Measurements from ENCODE around the gene CD79B.
"Not testable (repeated sequence)": the region's sequence is repeated elsewhere in the genome, so short reads cannot be mapped to it uniquely, and the experiment has no call there.

CD79B gene

GRCh38 chr17:63909586-63909985 lies 22.5 kb downstream of the CD79B start:
- not testable (repeated sequence) for DNase-seq

GRCh38 chr17:63907161-63907778 lies 24.9 kb downstream of the CD79B start:
- DNase-seq, result not testable (repeated sequence)

- not testable (repeated sequence) for DNase-seq
These were observed 27.3 kb downstream of the CD79B start for GRCh38 chr17:63904796-63905195.

GRCh38 chr17:63903787-63904201 lies 28.3 kb downstream of the CD79B start:
- not testable (repeated sequence) for DNase-seq

GRCh38 chr17:63901971-63902370 lies 30.2 kb downstream of the CD79B start:
- not testable (repeated sequence) for DNase-seq

- not testable (repeated sequence) for DNase-seq
These were observed 33.0 kb downstream of the CD79B start for GRCh38 chr17:63898899-63899798.

- DNase-seq, result not testable (repeated sequence)
These were observed 35.4 kb downstream of the CD79B start, which contains the start of gene CSH1 for GRCh38 chr17:63896524-63897354. CSH1 (minus strand) TSS chr17:63896574; CDS start chr17:63896511, 63 bp downstream.

GRCh38 chr17:63894821-63895220 lies 37.3 kb downstream of the CD79B start:
- not testable (repeated sequence) for DNase-seq

GRCh38 chr17:63894021-63894420 lies 38.1 kb downstream of the CD79B start:
- not testable (repeated sequence) for DNase-seq

- not testable (repeated sequence) for DNase-seq
These were observed 39.7 kb downstream of the CD79B start for GRCh38 chr17:63892316-63893037.

GRCh38 chr17:63889026-63889848 lies 42.9 kb downstream of the CD79B start:
- not testable (repeated sequence) for DNase-seq

- DNase-seq, result not testable (repeated sequence)
These were observed 47.0 kb downstream of the CD79B start for GRCh38 chr17:63885119-63885518.

GRCh38 chr17:63882626-63883126 lies 49.5 kb downstream of the CD79B start:
- not testable (repeated sequence) for DNase-seq

GRCh38 chr17:63881935-63882601 lies 50.1 kb downstream of the CD79B start, which contains the start of gene GH2:
GH2 (minus strand) TSS chr17:63881944; CDS start chr17:63881801, 143 bp downstream.
- DNase-seq, result peak; percentile 5

GRCh38 chr17:63881337-63881736 lies 50.8 kb downstream of the CD79B start:
- not testable (repeated sequence) for DNase-seq

GRCh38 chr17:63880706-63881105 lies 51.4 kb downstream of the CD79B start:
- no peak for DNase-seq
